GM23338 (cell line): ENCODE measurements around the gene CTTNBP2. TPM values are rescaled to one million over a fixed set of nuclear protein-coding genes. Genes with fewer than 3 reads are reported as not detected.

Experiments
- ATAC-seq: fragments of 200-7000 bp; cut with Tn5 transposase; 3 replicates; pipeline ENCODE4 v1.9.1; 2020
- DNase-seq: peaks from one replicate; pipeline ENCODE4 v3.0.0-alpha.2; 2015; ENCODE audit warnings: low spot score
- H2AFZ ChIP-seq: fragments of 200-600 bp; sonication (generic); 2 replicates; pipeline ENCODE4 v1.8.0; 2016; ENCODE audit warnings: antibody characterized with exemption, mild to moderate bottlenecking, moderate library complexity
- H3F3A ChIP-seq: fragments of 200-600 bp; sonication (generic); replicated peaks from 2 replicates; pipeline ENCODE4 v1.8.0; 2017; ENCODE audit warnings: antibody characterized with exemption, mixed run types, low read depth
- H3K27ac ChIP-seq: fragments of 200-600 bp; sonication (generic); 2 replicates; pipeline ENCODE4 v1.6.1; 2016; ENCODE audit warnings: low read depth
- H3K27me3 ChIP-seq: fragments of 200-600 bp; sonication (generic); 2 replicates; pipeline ENCODE4 v1.8.0; 2016; ENCODE audit warnings: mild to moderate bottlenecking, mixed run types, moderate library complexity; ENCODE audit not compliant: insufficient read depth
- H3K36me3 ChIP-seq: fragments of 200-600 bp; sonication (generic); 2 replicates; pipeline ENCODE4 v1.8.0; 2016; ENCODE audit warnings: mild to moderate bottlenecking; ENCODE audit not compliant: insufficient read depth
- H3K4me1 ChIP-seq: fragments of 200-600 bp; sonication (generic); 2 replicates; pipeline ENCODE4 v1.8.0; 2016; ENCODE audit warnings: mild to moderate bottlenecking, moderate library complexity; ENCODE audit not compliant: insufficient read depth
- H3K4me2 ChIP-seq: fragments of 200-600 bp; sonication (generic); 2 replicates; pipeline ENCODE4 v1.7.1; 2017; ENCODE audit warnings: mixed run types
- H3K4me3 ChIP-seq: fragments of 200-600 bp; sonication (generic); 2 replicates; pipeline ENCODE4 v1.6.1; 2016; ENCODE audit warnings: mixed run types
- H3K79me2 ChIP-seq: fragments of 200-600 bp; sonication (generic); replicated peaks from 2 replicates; pipeline ENCODE4 v1.8.0; 2017; ENCODE audit warnings: mild to moderate bottlenecking; ENCODE audit not compliant: insufficient read depth
- H3K9me2 ChIP-seq: fragments of 200-600 bp; sonication (generic); 2 replicates; pipeline ENCODE4 v1.8.0; 2017; ENCODE audit not compliant: insufficient read depth
- H4K20me1 ChIP-seq: fragments of 200-600 bp; sonication (generic); replicated peaks from 2 replicates; pipeline ENCODE4 v1.8.0; 2017; ENCODE audit warnings: mild to moderate bottlenecking; ENCODE audit not compliant: insufficient read depth
- H3K27ac Mint-ChIP-seq: 2 replicates; pipeline ENCODE4 v1.8.0; 2020; ENCODE audit warnings: inconsistent platforms, mild to moderate bottlenecking, moderate library complexity, mixed read lengths
- H3K27me3 Mint-ChIP-seq: 3 replicates; pipeline ENCODE4 v1.8.0; 2022; ENCODE audit warnings: low read depth, mild to moderate bottlenecking, moderate library complexity, mixed read lengths, inconsistent platforms; ENCODE audit not compliant: insufficient read depth, poor library complexity
- H3K36me3 Mint-ChIP-seq: 3 replicates; pipeline ENCODE4 v1.8.0; 2021; ENCODE audit warnings: low read depth, mild to moderate bottlenecking, inconsistent platforms, moderate library complexity, mixed read lengths
- H3K4me1 Mint-ChIP-seq: 3 replicates; pipeline ENCODE4 v1.8.0; 2020; ENCODE audit warnings: mild to moderate bottlenecking, inconsistent platforms, mixed read lengths
- H3K4me3 Mint-ChIP-seq: 3 replicates; pipeline ENCODE4 v1.8.0; 2021; ENCODE audit warnings: moderate library complexity, mild to moderate bottlenecking, inconsistent platforms, mixed read lengths
- H3K9me3 Mint-ChIP-seq: 3 replicates; pipeline ENCODE4 v1.8.0; 2020; ENCODE audit warnings: moderate library complexity, mild to moderate bottlenecking, inconsistent platforms, mixed read lengths
- CREB1 ChIP-seq: fragments of 250-450 bp; sonication (Bioruptor Pico); IDR thresholded peaks from 2 replicates; pipeline ENCODE4 v1.5.0; 2020; ENCODE audit warnings: low read depth, mild to moderate bottlenecking, moderate library complexity
- EZH2 ChIP-seq: fragments of 200-600 bp; sonication (generic); IDR thresholded peaks from one replicate; pipeline ENCODE4 v1.8.0; 2017; ENCODE audit warnings: antibody characterized with exemption, mild to moderate bottlenecking, low read depth; ENCODE audit not compliant: unreplicated experiment
- EZH2phosphoT487 ChIP-seq: fragments of 200-600 bp; sonication (generic); IDR thresholded peaks from one replicate; pipeline ENCODE4 v1.8.1; 2018; ENCODE audit warnings: antibody characterized with exemption; ENCODE audit not compliant: unreplicated experiment
- NANOG ChIP-seq: IDR thresholded peaks from 2 replicates; pipeline ENCODE4 v1.6.1; 2016; ENCODE audit warnings: antibody characterized with exemption, borderline replicate concordance
- POLR2AphosphoS5 ChIP-seq: IDR thresholded peaks from 2 replicates; pipeline ENCODE4 v1.6.1; 2016; ENCODE audit warnings: antibody characterized with exemption, low read depth
- STAT1 ChIP-seq: IDR thresholded peaks from one replicate; pipeline ENCODE4 v1.6.1; 2016; ENCODE audit warnings: antibody characterized with exemption; ENCODE audit not compliant: unreplicated experiment
- polyA plus RNA-seq: library from polyadenylated mRNA; unstranded; fragments of >200 nt; fragmentation: Nextera tagmentation; extraction: Ambion mirVana; gene quantifications from 2 replicates; pipeline ENCODE4 v1.2.1, GENCODE V29; 2016
- total RNA-seq: library from RNA; depleted of rRNA; stranded (reverse); fragments of >200 nt; shearing (Covaris generic); gene quantifications from 2 replicates; pipeline ENCODE4 v1.2.3, GENCODE V29; 2014
- TF ChIP-seq, protein P1 (sequence below): fragments of 250-450 bp; sonication (Bioruptor Pico); IDR thresholded peaks from 2 replicates; pipeline ENCODE4 v1.5.0; 2020; ENCODE audit warnings: mild to moderate bottlenecking, moderate library complexity

CTTNBP2 gene
- total and polyA plus RNA-seq, 2 experiments from 2014 or later = 26.8 to 30.7 TPM

DNA sequence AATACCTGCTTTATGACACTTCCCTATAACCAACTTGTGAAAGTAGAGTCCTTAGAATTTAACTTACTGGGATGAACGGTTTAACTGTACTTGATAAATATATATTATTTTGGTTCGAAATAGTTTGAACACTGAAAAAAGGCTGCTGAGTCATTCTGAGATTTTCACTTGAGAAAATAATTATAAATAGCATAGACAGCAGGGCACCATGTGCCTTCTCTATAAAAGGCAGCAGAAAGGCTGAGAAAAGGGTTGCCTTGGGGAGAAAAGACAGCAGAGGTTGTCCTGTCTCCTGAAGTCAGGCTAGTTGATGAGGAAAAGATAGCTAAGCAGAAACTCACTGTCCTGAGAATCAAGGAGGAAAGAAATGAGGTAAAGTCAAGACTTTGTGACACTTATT lies 92.4 kb downstream of the CTTNBP2 start (continued):
- TF ChIP-seq, protein P1, sequence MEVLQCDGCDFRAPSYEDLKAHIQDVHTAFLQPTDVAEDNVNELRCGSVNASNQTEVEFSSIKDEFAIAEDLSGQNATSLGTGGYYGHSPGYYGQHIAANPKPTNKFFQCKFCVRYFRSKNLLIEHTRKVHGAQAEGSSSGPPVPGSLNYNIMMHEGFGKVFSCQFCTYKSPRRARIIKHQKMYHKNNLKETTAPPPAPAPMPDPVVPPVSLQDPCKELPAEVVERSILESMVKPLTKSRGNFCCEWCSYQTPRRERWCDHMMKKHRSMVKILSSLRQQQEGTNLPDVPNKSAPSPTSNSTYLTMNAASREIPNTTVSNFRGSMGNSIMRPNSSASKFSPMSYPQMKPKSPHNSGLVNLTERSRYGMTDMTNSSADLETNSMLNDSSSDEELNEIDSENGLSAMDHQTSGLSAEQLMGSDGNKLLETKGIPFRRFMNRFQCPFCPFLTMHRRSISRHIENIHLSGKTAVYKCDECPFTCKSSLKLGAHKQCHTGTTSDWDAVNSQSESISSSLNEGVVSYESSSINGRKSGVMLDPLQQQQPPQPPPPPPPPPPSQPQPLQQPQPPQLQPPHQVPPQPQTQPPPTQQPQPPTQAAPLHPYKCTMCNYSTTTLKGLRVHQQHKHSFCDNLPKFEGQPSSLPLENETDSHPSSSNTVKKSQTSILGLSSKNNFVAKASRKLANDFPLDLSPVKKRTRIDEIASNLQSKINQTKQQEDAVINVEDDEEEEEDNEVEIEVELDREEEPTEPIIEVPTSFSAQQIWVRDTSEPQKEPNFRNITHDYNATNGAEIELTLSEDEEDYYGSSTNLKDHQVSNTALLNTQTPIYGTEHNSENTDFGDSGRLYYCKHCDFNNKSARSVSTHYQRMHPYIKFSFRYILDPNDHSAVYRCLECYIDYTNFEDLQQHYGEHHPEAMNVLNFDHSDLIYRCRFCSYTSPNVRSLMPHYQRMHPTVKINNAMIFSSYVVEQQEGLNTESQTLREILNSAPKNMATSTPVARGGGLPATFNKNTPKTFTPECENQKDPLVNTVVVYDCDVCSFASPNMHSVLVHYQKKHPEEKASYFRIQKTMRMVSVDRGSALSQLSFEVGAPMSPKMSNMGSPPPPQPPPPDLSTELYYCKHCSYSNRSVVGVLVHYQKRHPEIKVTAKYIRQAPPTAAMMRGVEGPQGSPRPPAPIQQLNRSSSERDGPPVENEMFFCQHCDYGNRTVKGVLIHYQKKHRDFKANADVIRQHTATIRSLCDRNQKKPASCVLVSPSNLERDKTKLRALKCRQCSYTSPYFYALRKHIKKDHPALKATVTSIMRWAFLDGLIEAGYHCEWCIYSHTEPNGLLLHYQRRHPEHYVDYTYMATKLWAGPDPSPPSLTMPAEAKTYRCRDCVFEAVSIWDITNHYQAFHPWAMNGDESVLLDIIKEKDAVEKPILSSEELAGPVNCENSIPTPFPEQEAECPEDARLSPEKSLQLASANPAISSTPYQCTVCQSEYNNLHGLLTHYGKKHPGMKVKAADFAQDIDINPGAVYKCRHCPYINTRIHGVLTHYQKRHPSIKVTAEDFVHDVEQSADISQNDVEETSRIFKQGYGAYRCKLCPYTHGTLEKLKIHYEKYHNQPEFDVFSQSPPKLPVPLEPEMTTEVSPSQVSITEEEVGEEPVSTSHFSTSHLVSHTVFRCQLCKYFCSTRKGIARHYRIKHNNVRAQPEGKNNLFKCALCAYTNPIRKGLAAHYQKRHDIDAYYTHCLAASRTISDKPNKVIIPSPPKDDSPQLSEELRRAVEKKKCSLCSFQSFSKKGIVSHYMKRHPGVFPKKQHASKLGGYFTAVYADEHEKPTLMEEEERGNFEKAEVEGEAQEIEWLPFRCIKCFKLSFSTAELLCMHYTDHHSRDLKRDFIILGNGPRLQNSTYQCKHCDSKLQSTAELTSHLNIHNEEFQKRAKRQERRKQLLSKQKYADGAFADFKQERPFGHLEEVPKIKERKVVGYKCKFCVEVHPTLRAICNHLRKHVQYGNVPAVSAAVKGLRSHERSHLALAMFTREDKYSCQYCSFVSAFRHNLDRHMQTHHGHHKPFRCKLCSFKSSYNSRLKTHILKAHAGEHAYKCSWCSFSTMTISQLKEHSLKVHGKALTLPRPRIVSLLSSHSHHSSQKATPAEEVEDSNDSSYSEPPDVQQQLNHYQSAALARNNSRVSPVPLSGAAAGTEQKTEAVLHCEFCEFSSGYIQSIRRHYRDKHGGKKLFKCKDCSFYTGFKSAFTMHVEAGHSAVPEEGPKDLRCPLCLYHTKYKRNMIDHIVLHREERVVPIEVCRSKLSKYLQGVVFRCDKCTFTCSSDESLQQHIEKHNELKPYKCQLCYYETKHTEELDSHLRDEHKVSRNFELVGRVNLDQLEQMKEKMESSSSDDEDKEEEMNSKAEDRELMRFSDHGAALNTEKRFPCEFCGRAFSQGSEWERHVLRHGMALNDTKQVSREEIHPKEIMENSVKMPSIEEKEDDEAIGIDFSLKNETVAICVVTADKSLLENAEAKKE (CRISPR knock-in tag) = no peak

DNA sequence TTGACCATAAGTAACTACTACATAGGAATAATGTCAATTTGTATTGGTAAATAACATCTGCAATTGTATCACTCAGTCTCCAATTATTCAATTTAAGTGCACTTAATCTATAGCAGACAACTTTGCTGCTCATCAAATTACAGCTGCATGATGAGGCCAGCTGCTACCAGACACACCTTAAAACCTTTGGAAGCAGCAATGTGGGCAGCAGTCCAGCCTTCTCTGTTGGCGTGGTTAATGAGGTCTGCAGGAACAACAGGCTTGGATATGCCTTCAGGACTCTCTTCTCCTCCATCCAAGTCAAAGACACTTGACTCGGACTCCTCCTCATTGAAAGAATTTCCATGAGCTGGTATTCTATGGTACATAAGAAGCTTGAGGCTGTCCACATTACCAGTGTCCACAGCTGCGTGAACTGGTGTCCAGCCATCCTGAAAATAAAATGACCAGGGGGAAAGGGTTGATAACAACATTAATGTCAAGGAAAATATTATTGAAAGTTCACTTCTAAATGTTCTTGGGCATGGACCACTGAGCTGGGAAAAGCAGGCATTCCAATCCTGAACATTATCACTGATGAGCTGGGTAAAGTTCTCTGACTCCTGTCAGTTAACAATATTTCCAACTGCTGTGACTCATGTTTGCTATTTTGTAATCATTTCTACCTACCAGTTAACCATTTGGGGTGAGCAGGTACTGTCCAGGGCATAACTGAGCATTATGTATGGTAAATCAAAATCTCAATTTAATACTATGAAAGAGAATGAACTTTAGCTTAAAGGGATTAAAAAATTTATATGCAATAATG lies 95.7 kb downstream of the CTTNBP2 start:
- H3K27me3 ChIP-seq = no peaks in the 10 kb centered on the region
- peaks cover 7% of the 10 kb centered on the region; the same call in 1 of the 2 replicates for H3K36me3 ChIP-seq
- DNase-seq (no peak), ATAC-seq (no peak)
- no peak overlapping the region for H2AFZ ChIP-seq
- no peak overlapping the region for H3K4me3 Mint-ChIP-seq
- no peak overlapping the region for H3K27ac Mint-ChIP-seq
- no peaks in the 10 kb centered on the region for H3K79me2 ChIP-seq
- H3K4me2 ChIP-seq = no peak overlapping the region
- H4K20me1 ChIP-seq = no peaks in the 10 kb centered on the region
- H3K9me3 Mint-ChIP-seq = no peaks in the 10 kb centered on the region
- H3K27ac ChIP-seq = no peak overlapping the region
- no peaks in the 10 kb centered on the region for H3K9me2 ChIP-seq
- no peaks in the 10 kb centered on the region for H3K27me3 Mint-ChIP-seq
- no peaks in the 10 kb centered on the region; the same call in 1 of the 2 replicates for H3K4me1 ChIP-seq
- H3K4me1 Mint-ChIP-seq = peaks cover 8% of the 10 kb centered on the region; the same call in 2 of the 3 replicates
- no peak overlapping the region for H3K4me3 ChIP-seq
- no peaks in the 10 kb centered on the region for H3F3A ChIP-seq
- H3K36me3 Mint-ChIP-seq = peaks cover 31% of the 10 kb centered on the region
- TF ChIP-seq CREB1 (no peak), POLR2AphosphoS5 (no peak), EZH2 (no peak), STAT1 (no peak), NANOG (no peak), EZH2phosphoT487 (no peak)
- TF ChIP-seq, protein P1 (CRISPR knock-in tag) = no peak
